Iris pigment epithelial cell (primary cell): ENCODE results near the gene ARHGAP11A.

ENCODE experiments used
- DNase-seq: peaks from one replicate; pipeline ENCODE4 v3.0.0-alpha.2; 2011; ENCODE audit warnings: low read depth

The ARHGAP11A gene

DNA sequence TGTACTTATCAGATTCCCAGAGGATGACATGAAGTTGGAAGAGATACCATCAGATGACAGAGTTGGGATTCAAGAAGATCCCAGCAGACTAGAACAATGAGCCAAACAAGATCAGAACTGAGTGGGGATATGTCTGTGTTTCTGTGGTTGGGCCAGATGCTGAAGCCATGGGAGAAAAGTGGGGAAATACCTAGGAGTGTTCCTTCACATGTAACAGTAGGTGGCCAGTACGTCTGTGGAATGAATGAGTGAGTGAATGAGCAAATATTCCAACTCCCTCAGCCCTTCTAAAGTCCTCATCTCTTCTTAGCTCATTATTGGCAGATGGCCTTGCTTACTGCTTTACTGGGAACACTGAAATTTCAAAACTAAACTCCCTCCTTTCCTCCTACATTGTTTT lies 70.3 kb downstream of the ARHGAP11A start:
- DNase-seq, result peak; percentile 83

GRCh38 chr15:32687556-32687955 lies 72.3 kb downstream of the ARHGAP11A start:
- peak; percentile 82 for DNase-seq

DNA sequence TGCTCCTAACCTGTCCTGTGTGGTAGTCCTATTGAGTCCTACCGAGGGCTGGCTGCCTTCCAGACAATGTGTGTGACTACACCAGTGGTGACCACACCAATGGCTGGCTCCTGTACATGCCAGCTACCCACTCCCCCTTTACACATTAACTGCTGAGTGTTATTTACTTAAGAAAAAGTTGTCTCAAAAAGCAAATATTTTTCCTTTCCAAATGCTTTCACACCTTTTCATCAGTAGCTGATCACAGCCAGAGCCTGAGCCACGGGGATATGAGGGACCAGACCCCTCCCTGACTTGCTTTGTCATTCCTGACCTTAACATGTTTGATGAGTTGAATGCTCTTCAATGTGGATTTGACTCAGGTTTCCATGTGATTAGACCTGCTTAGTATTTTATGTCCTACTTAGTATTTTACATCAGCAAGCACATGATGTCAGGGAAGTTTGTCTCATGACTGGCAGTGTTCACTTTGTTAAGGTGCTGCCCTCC lies 72.9 kb downstream of the ARHGAP11A start:
- DNase-seq, result peak; percentile 47
